AG09309 (cell line): ENCODE data around the gene GJD4.
A peak's percentile ranks its signal among the peaks of the same experiment; 100 is the strongest.

Experiments
- DNase-seq: peaks from one replicate; pipeline ENCODE4 v3.0.0-alpha.2; 2010; ENCODE audit warnings: low read depth
- H3K4me3 ChIP-seq: 2 replicates; pipeline ENCODE4 v1.5.1; 2011; ENCODE audit warnings: mild to moderate bottlenecking, low read depth, low read length, moderate library complexity; ENCODE audit not compliant: control insufficient read depth
- CTCF ChIP-seq: IDR thresholded peaks from 2 replicates; pipeline ENCODE4 v1.5.1; 2011; ENCODE audit warnings: mild to moderate bottlenecking, low read depth, low read length, inconsistent platforms; ENCODE audit not compliant: insufficient read depth, control insufficient read depth; ENCODE audit errors: missing control alignments

Gene GJD4

DNA sequence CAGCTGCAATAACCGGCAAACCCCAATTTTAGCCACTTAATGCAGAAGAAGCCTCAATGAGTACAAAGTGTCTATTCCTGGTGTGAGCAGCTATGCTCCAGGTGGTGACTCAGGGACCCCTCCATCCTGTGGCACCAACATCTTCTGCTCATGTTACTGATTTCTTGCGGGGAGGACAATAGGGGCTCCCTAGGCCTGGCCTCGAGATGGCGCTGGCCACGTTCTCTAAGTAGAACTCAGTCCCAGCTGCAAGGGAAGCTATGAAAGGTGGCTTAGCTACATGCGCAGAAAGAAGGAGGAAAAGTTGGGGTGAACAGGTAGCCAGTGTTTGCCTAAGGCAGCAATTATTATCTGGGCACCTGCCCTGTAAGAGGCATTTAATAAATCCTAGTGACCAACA is 6.6 kb downstream of the GJD4 start:
- no peak for TF ChIP-seq CTCF
- H3K4me3 ChIP-seq: no peak overlapping the region
- DNase-seq: no peak

GRCh38 chr10:35612385-35613106 is 7.4 kb downstream of the GJD4 start:
- TF ChIP-seq CTCF: no peak
- no peak for DNase-seq
- H3K4me3 ChIP-seq: no peak overlapping the region

- H3K4me3 ChIP-seq: no peak overlapping the region
- TF ChIP-seq CTCF: no peak
- DNase-seq: no peak
These were observed 7.9 kb downstream of the GJD4 start for GRCh38 chr10:35613107-35613440.

- DNase-seq: no peak
- peak; percentile 69 for TF ChIP-seq CTCF
- no peak overlapping the region for H3K4me3 ChIP-seq
These were observed 8.6 kb downstream of the GJD4 start for GRCh38 chr10:35613597-35614226.

DNA sequence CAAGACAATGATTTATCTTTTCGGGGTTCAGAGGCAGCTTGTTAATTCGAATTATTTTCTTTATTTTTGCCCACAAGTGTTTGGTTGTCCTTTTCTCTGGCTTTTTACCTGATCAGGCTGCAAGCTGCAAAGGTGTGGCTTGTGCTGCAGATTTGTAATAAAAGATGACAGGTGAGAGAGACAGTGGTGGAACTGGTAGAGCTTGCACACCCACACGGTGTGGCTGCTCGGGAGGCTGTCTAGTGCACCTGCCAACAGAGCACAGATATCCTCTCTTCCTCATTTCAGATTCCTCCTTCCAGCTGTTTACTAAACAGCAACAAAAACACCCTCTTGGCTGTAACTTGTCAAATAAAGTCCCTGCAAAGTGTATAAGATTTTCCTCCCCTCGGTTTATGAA is 9.2 kb downstream of the GJD4 start:
- no peak overlapping the region for H3K4me3 ChIP-seq
- DNase-seq: no peak
- TF ChIP-seq CTCF: no peak

DNA sequence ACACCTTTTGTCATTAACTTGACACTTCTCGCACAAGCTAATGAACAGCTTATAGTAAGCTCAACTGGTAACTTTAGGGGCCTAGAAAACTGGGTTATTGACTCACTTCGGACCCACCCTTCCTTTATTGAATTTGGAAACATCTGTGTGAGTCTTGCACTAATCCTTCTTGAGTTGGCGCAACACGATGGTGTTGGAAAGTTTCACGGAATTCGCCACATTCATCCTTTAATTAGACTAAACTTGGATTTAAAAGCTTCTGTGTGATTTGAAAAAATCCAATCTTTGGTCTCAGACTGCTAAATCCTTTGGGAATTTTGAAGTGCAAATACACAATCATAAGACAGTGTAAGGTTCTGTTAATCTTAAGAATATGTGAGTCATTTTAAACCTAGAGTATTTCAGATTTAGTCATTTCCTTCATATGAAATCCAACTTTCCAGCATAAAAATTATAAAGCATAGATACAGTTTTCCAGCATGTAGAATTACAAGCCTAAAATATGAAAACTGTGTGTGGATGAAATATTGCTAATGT is 21.9 kb downstream of the GJD4 start:
- no peak for TF ChIP-seq CTCF
- no peak for DNase-seq
- H3K4me3 ChIP-seq: no peak overlapping the region
